ENCODE results near the gene FAM149A.

GRCh38 chr4:186095406-186095805 lies 9.1 kb upstream of the FAM149A start:
- TF ChIP-seq HDGF (IDR thresholded peaks at IDR 0.05; ENCODE audit: borderline replicate concordance) (no peak), FOXK2 (IDR thresholded peaks at IDR 0.05) (no peak), SP1 (IDR thresholded peaks at IDR 0.05) (no peak), FOXA1 (IDR thresholded peaks at IDR 0.05) (no peak), ARNT (IDR thresholded peaks at IDR 0.05) (no peak), ELF4 (IDR thresholded peaks at IDR 0.05) (no peak), PKNOX1 (IDR thresholded peaks at IDR 0.05) (no peak), LEF1 (IDR thresholded peaks at IDR 0.05; ENCODE audit: borderline replicate concordance) (no peak), FOXM1 (IDR thresholded peaks at IDR 0.05; ENCODE audit: borderline replicate concordance) (no peak), L3MBTL2 (conservative IDR thresholded peaks at IDR 0.05) (no peak), NFRKB (IDR thresholded peaks at IDR 0.05) (no peak), SUZ12 (IDR thresholded peaks at IDR 0.05) (no peak), BHLHE40 (IDR thresholded peaks at IDR 0.05; ENCODE audit: borderline replicate concordance) (no peak)

All from HEK293T (cell line).